Astrocyte of the cerebellum (primary cell): ENCODE measurements around the gene PPP3R1.

Experiments
- DNase-seq: peaks from one replicate; pipeline ENCODE4 v3.0.0-alpha.2; 2011; ENCODE audit warnings: low read depth
- H3K4me3 ChIP-seq: 2 replicates; pipeline ENCODE4 v1.5.1; 2011; ENCODE audit warnings: mild to moderate bottlenecking, low read depth, low read length, moderate library complexity
- CTCF ChIP-seq: IDR thresholded peaks from 2 replicates; pipeline ENCODE4 v1.5.1; 2012; ENCODE audit warnings: low read length, low read depth, moderate library complexity, mild to moderate bottlenecking; ENCODE audit errors: missing control alignments
- in situ Hi-C: cut with HindIII; loops from 2 replicates; pipeline ENCODE4 v1.10.0; 2017; ENCODE audit warnings: low sequenced_read_pairs

PPP3R1 gene

DNA sequence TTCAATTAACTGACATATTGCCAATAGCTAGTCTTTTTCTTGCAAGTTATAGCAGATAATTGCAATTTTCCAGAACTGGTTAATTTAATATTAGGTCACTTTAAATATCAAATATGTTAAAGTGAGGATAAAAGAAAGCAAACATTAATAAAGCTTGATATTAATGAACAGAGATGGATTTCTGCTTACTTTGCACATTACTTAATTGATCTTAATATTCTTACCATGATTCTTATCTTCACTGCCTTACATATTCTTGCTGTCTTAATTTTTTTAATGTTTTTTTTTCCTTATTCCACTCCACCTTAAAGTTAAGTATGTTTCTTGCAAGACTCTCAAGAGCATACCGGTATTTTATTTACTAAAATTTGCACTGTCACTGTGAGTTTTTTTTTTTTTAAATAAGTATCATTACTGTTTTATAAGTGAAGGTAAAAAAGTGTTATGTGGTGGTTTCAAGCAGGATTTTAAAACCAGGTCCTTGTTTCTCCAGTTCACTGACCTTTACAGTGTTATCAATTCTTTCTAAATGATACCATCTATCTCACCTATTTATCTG lies 33.9 kb downstream of the PPP3R1 start:
- TF ChIP-seq CTCF, result no peak
- H3K4me3 ChIP-seq, result no peak overlapping the region
- in situ Hi-C loops, result no loop called here
- no peak for DNase-seq

GRCh38 chr2:68217729-68218128 lies 34.6 kb downstream of the PPP3R1 start:
- DNase-seq, result no peak
- TF ChIP-seq CTCF, result no peak
- H3K4me3 ChIP-seq, result no peak overlapping the region
- in situ Hi-C loops, result no loop called here

DNA sequence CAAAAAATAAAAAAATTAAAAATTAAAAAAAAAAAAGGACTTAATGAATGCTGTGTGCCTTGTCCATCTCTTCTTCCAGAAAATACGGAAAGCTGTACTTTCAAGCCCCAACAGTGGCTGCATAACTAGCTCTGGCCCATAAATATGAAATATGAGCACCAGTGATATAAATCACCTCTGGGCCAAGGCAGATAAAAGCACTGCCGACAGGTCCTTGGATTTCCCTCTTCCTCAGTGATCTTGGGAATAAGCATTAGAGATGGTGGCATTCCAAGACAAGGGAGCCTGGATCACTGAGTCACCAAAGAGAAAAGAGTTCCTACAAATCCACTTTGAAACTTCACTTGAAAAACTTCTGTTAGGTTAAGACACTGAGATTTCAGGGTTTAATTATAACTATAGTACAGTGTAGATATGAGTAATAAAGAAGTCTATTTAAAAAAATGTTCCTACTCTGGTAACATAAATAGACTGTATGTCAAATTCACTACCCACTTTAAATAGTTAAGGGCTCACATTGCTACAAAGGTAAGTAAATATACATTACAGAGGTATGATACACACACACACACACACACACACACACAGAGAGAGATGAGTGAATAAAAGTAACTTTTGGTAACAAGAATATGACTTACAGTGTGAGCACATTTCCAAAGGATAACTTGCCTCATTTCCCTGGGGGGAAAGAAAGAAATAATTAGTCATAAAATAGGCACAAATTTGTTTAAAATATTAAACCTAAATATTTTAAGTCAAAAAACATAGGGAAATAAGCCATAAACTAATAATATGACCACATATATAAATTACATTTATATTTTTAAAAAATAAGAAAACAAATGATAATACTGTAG lies 35.6 kb downstream of the PPP3R1 start:
- no peak for TF ChIP-seq CTCF
- no peak for DNase-seq
- H3K4me3 ChIP-seq, result no peak overlapping the region
- in situ Hi-C loops, result no loop called here

DNA sequence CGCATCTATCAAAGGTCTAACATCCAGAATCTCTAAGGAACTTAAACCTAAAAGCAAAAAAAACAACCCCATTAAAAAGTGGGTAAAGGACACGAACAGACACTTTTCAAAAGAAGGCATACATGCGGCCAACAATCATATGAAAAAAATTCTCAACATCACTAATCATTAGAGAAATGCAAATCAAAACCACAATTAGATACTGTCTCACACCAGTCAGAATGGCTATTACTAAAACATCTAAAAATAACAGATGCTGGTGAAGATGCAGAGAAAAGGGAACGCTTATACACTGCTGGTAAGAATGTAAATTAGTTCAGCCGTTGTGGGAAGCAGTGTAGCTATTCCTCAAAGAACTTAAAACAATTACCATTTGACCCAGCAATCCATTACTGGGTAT lies 38.0 kb downstream of the PPP3R1 start:
- H3K4me3 ChIP-seq, result no peak overlapping the region
- no peak for TF ChIP-seq CTCF
- in situ Hi-C loops, result no loop called here
- no peak for DNase-seq

DNA sequence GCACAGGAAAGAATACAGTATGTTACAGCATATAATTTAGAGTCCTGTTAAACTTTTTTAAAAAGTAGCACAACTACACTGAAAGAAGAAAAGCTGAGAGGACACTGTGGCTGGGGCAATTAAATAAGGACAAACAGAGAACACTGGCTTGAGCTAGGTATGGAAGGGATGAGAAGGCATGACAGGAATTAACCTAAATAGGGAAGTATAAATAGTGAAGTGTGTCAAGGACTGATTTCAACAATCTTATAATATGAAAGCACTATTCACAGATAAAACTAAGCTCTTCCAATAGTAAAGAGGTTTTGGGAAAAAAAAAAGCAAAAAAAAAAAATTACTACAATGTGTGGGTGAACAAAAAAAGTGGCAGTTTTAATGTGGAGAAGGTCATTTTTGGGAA lies 45.5 kb downstream of the PPP3R1 start:
- in situ Hi-C loops, result no loop called here
- no peak overlapping the region for H3K4me3 ChIP-seq
- no peak for DNase-seq
- no peak for TF ChIP-seq CTCF

GRCh38 chr2:68203587-68203986 lies 48.7 kb downstream of the PPP3R1 start:
- no peak overlapping the region for H3K4me3 ChIP-seq
- in situ Hi-C loops, result no loop called here
- TF ChIP-seq CTCF, result no peak
- no peak for DNase-seq
